ENCODE measurements around the gene ZCCHC9. TPM values are rescaled to one million over a fixed set of nuclear protein-coding genes. Genes with fewer than 3 reads are reported as not detected.

The ZCCHC9 gene
- total RNA-seq, 1 experiment from 2014 or later: 32.2 TPM

DNA sequence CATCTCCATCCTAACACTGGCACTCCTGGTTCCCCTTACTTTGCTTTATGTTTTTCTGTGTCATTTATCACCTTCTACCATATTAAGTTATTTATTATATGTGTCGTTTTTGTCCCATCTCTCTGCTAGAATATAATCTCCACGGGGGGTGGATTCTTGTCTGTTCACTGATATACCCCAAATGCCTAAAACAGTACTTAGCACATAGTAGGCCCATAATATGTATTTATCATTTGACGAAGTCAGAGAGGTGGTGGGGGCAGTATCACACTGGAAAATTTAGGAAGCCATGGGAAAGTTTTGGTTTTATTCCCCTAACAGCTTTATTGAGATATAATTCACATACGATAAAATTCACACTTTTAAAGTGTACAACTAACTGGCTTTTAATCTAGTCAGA, 14.4 kb downstream of the ZCCHC9 start:
- Histone ChIP-seq H2AK5ac (ENCODE audit: insufficient read length, low read length) (no peak overlapping the region), H3K9me3 (ENCODE audit: control insufficient read depth, low read depth, low read length) (no peaks in the 10 kb centered on the region), H3K4me1 (ENCODE audit: insufficient read depth, low read length) (no peaks in the 10 kb centered on the region; the same call in 1 of the 2 replicates), H2AFZ (ENCODE audit: low read length) (no peak overlapping the region), H3K14ac (ENCODE audit: insufficient read depth, low read length) (no peak overlapping the region), H3K18ac (ENCODE audit: insufficient read length, low read depth, low read length) (no peak overlapping the region), H3K56ac (ENCODE audit: insufficient read length, low read depth, low read length) (no peak overlapping the region), H2BK5ac (ENCODE audit: insufficient read length, low read length) (no peak overlapping the region), H3K23ac (ENCODE audit: insufficient read length, low read depth, low read length) (no peak overlapping the region), H4K20me1 (ENCODE audit: control insufficient read depth, insufficient read depth, insufficient read length) (no peaks in the 10 kb centered on the region), H3K79me2 (ENCODE audit: insufficient read depth, low read length) (no peaks in the 10 kb centered on the region), H3K23me2 (ENCODE audit: insufficient read length, low read depth, low read length, poor library complexity, severe bottlenecking) (no peaks in the 10 kb centered on the region), H2BK20ac (ENCODE audit: low read depth, low read length, poor library complexity, severe bottlenecking) (no peak overlapping the region), H2BK120ac (ENCODE audit: low read depth, low read length, poor library complexity, severe bottlenecking) (no peak overlapping the region), H2BK15ac (ENCODE audit: low read depth, low read length) (no peak overlapping the region), H3K4ac (ENCODE audit: low read depth, low read length) (no peak overlapping the region), H3K9ac (ENCODE audit: extremely low read depth, insufficient read length, low read length) (no peak overlapping the region), H3K4me2 (ENCODE audit: insufficient read depth, insufficient read length, low read length) (no peak overlapping the region), H4K5ac (ENCODE audit: insufficient read length, low read depth, low read length) (no peak overlapping the region), H2BK12ac (ENCODE audit: insufficient read length, low read depth, low read length) (no peak overlapping the region), H3K79me1 (ENCODE audit: insufficient read depth, low read depth, low read length, poor library complexity, severe bottlenecking) (no peaks in the 10 kb centered on the region), H3K27me3 (ENCODE audit: insufficient read depth, low read length) (no peaks in the 10 kb centered on the region), H3T11ph (ENCODE audit: low read length) (no peak overlapping the region), H3K27ac (ENCODE audit: insufficient read length, low read depth, low read length) (peak overlapping the region; percentile 27), H4K91ac (ENCODE audit: insufficient read length, low read depth, low read length) (no peak overlapping the region), H4K8ac (replicated peaks; ENCODE audit: insufficient read length, low read depth, low read length) (no peak overlapping the region)
- WGBS (ENCODE audit: extremely low coverage, insufficient read length, low lambda C conversion rate): no CpG with 5 or more reads among the region's 4 CpGs
- Mint-ChIP-seq H3K27me3 (ENCODE audit: low read depth) (no peaks in the 10 kb centered on the region), H3K36me3 (ENCODE audit: insufficient read depth in 1 of 3, low read depth in 3 of 3) (peaks cover 0 to 22% (median 7%) of the 10 kb centered on the region in 3 experiments; a peak in 5 of 7 replicates), H3K27ac (peak overlapping the region in 2 of 3 experiments; percentile 33 to 88; a peak in 3 of 7 replicates), H3K4me3 (no peak overlapping the region), H3K4me1 (peaks cover 7 to 19% of the 10 kb centered on the region in 2 experiments; a peak in 3 of 4 replicates), H3K9me3 (no peaks in the 10 kb centered on the region)
- DNase-seq: no peak
- TF ChIP-seq, protein P1, sequence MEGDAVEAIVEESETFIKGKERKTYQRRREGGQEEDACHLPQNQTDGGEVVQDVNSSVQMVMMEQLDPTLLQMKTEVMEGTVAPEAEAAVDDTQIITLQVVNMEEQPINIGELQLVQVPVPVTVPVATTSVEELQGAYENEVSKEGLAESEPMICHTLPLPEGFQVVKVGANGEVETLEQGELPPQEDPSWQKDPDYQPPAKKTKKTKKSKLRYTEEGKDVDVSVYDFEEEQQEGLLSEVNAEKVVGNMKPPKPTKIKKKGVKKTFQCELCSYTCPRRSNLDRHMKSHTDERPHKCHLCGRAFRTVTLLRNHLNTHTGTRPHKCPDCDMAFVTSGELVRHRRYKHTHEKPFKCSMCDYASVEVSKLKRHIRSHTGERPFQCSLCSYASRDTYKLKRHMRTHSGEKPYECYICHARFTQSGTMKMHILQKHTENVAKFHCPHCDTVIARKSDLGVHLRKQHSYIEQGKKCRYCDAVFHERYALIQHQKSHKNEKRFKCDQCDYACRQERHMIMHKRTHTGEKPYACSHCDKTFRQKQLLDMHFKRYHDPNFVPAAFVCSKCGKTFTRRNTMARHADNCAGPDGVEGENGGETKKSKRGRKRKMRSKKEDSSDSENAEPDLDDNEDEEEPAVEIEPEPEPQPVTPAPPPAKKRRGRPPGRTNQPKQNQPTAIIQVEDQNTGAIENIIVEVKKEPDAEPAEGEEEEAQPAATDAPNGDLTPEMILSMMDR (conservative IDR thresholded peaks at IDR 0.05): no peak

Measured in H9 (cell line).